Measurements from ENCODE around the gene GALNT13. TPM values are rescaled to one million over a fixed set of nuclear protein-coding genes. Genes with fewer than 3 reads are reported as not detected.

The GALNT13 gene
- total and polyA plus RNA-seq, 2 of the 13 experiments (the other 11 are each of a cell fraction or from before 2014, with no cell fraction given): 1.3 to 5.0 TPM

GRCh38 chr2:154449951-154450658 lies 578.4 kb downstream of the GALNT13 start (continued):
- TF ChIP-seq, protein P1, sequence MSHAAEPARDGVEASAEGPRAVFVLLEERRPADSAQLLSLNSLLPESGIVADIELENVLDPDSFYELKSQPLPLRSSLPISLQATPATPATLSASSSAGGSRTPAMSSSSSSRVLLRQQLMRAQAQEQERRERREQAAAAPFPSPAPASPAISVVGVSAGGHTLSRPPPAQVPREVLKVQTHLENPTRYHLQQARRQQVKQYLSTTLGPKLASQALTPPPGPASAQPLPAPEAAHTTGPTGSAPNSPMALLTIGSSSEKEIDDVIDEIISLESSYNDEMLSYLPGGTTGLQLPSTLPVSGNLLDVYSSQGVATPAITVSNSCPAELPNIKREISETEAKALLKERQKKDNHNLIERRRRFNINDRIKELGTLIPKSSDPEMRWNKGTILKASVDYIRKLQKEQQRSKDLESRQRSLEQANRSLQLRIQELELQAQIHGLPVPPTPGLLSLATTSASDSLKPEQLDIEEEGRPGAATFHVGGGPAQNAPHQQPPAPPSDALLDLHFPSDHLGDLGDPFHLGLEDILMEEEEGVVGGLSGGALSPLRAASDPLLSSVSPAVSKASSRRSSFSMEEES (CRISPR knock-in tag; IDR thresholded peaks at IDR 0.05): no peak
- TF ChIP-seq SIX1 (CRISPR knock-in tag; IDR thresholded peaks at IDR 0.05; ENCODE audit: borderline replicate concordance): 0 out of 2 replicates have a peak, but pooled peaks have one; percentile 47
- TF ChIP-seq ZNF441 (CRISPR knock-in tag; IDR thresholded peaks at IDR 0.05; ENCODE audit: borderline replicate concordance): no peak
- no peak for TF ChIP-seq ATM (IDR thresholded peaks at IDR 0.05; ENCODE audit: borderline replicate concordance)
- no peak for TF ChIP-seq ZNF781 (CRISPR knock-in tag; IDR thresholded peaks at IDR 0.05; ENCODE audit: borderline replicate concordance, not compliant biosample characterization)
- no peak for TF ChIP-seq NR0B2 (CRISPR knock-in tag; IDR thresholded peaks at IDR 0.05)
- peak; percentile 74; the same call in 1 of the 2 replicates for TF ChIP-seq ZBTB20 (CRISPR knock-in tag; IDR thresholded peaks at IDR 0.05; ENCODE audit: borderline replicate concordance, low read depth)
- 0 out of 2 replicates have a peak, but pooled peaks have one; percentile 6 for TF ChIP-seq SMARCC2 (IDR thresholded peaks at IDR 0.05)
- no peak for TF ChIP-seq ZNF30 (CRISPR knock-in tag; IDR thresholded peaks at IDR 0.05)
- TF ChIP-seq ZNF33A (CRISPR knock-in tag; IDR thresholded peaks at IDR 0.05; ENCODE audit: borderline replicate concordance): no peak
- no peak for TF ChIP-seq RAD51 (IDR thresholded peaks at IDR 0.05; ENCODE audit: borderline replicate concordance)
- TF ChIP-seq ZNF143 (CRISPR knock-in tag; IDR thresholded peaks at IDR 0.05): no peak
- peak; percentile 80 for TF ChIP-seq LCORL (IDR thresholded peaks at IDR 0.05)
- peak; percentile 92 for TF ChIP-seq LCORL (CRISPR knock-in tag; IDR thresholded peaks at IDR 0.05)
- TF ChIP-seq ZNF260 (CRISPR knock-in tag; IDR thresholded peaks at IDR 0.05; ENCODE audit: borderline replicate concordance, low read depth): no peak
- TF ChIP-seq, protein P2, sequence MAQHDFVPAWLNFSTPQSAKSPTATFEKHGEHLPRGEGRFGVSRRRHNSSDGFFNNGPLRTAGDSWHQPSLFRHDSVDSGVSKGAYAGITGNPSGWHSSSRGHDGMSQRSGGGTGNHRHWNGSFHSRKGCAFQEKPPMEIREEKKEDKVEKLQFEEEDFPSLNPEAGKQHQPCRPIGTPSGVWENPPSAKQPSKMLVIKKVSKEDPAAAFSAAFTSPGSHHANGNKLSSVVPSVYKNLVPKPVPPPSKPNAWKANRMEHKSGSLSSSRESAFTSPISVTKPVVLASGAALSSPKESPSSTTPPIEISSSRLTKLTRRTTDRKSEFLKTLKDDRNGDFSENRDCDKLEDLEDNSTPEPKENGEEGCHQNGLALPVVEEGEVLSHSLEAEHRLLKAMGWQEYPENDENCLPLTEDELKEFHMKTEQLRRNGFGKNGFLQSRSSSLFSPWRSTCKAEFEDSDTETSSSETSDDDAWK (CRISPR knock-in tag; IDR thresholded peaks at IDR 0.05): no peak
- TF ChIP-seq ZNF788 (CRISPR knock-in tag; IDR thresholded peaks at IDR 0.05; ENCODE audit: borderline replicate concordance): no peak
- no peak for TF ChIP-seq TERF1 (CRISPR knock-in tag; IDR thresholded peaks at IDR 0.05)
- no peak for TF ChIP-seq IKZF4 (CRISPR knock-in tag; IDR thresholded peaks at IDR 0.05; ENCODE audit: borderline replicate concordance, low read depth, not compliant biosample characterization)
- TF ChIP-seq SNAPC2 (CRISPR knock-in tag; IDR thresholded peaks at IDR 0.05): peak; percentile 86; the same call in 1 of the 2 replicates
- TF ChIP-seq, protein P3, sequence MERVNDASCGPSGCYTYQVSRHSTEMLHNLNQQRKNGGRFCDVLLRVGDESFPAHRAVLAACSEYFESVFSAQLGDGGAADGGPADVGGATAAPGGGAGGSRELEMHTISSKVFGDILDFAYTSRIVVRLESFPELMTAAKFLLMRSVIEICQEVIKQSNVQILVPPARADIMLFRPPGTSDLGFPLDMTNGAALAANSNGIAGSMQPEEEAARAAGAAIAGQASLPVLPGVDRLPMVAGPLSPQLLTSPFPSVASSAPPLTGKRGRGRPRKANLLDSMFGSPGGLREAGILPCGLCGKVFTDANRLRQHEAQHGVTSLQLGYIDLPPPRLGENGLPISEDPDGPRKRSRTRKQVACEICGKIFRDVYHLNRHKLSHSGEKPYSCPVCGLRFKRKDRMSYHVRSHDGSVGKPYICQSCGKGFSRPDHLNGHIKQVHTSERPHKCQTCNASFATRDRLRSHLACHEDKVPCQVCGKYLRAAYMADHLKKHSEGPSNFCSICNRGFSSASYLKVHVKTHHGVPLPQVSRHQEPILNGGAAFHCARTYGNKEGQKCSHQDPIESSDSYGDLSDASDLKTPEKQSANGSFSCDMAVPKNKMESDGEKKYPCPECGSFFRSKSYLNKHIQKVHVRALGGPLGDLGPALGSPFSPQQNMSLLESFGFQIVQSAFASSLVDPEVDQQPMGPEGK (CRISPR knock-in tag; IDR thresholded peaks at IDR 0.05): 0 out of 2 replicates have a peak, but pooled peaks have one; percentile 13
- no peak for TF ChIP-seq CREB3 (CRISPR knock-in tag; IDR thresholded peaks at IDR 0.05)
